Fibroblast of the aortic adventitia (primary cell): ENCODE data around the gene GPR153. TPM values are rescaled to one million over a fixed set of nuclear protein-coding genes. Genes with fewer than 3 reads are reported as not detected.

Source experiments
- DNase-seq: peaks from one replicate; pipeline ENCODE4 v3.0.0-alpha.2; 2010; ENCODE audit warnings: low read depth
- H3K4me3 ChIP-seq: 2 replicates; pipeline ENCODE4 v1.5.1; 2011; ENCODE audit warnings: low read depth, mild to moderate bottlenecking, control low read depth, low read length, moderate library complexity
- CTCF ChIP-seq: IDR thresholded peaks from 2 replicates; pipeline ENCODE4 v1.5.1; 2011; ENCODE audit warnings: mild to moderate bottlenecking, low read length, control low read depth, inconsistent platforms; ENCODE audit not compliant: insufficient read depth
- total RNA-seq: library from RNA; depleted of rRNA; stranded (reverse); fragments of >200 nt; gene quantifications from 2 replicates; pipeline ENCODE4 v1.2.3, GENCODE V29; 2012; ENCODE audit warnings: low replicate concordance

Gene GPR153
- total RNA-seq, 1 donor: 9.9 TPM

GRCh38 chr1:6246497-6247467 lies 14.1 kb downstream of the GPR153 start:
- DNase-seq: peak; percentile 74
- H3K4me3 ChIP-seq: no peak overlapping the region

GRCh38 chr1:6245869-6246496 lies 14.9 kb downstream of the GPR153 start:
- DNase-seq: no peak
- no peak overlapping the region for H3K4me3 ChIP-seq
- TF ChIP-seq CTCF: no peak

More at GRCh38 chr1:6246497-6247467, 14.1 kb downstream of the GPR153 start:
- TF ChIP-seq CTCF: peak; percentile 89

GRCh38 chr1:6245086-6245868 lies 15.6 kb downstream of the GPR153 start:
- peak; percentile 78 for TF ChIP-seq CTCF
- DNase-seq: peak; percentile 70
- H3K4me3 ChIP-seq: no peak overlapping the region

- no peak overlapping the region for H3K4me3 ChIP-seq
- no peak for DNase-seq
- TF ChIP-seq CTCF: no peak
Measured at GRCh38 chr1:6244401-6245049, 16.4 kb downstream of the GPR153 start.

GRCh38 chr1:6243993-6244392 lies 16.9 kb downstream of the GPR153 start, which contains the start of gene HES3:
HES3 (plus strand) TSS chr1:6244179; CDS start chr1:6244366, 187 bp downstream.
- TF ChIP-seq CTCF: no peak
- H3K4me3 ChIP-seq: no peak within 1 kb of the TSS
- DNase-seq: no peak
